GM12865 (cell line): Measurements from ENCODE around the gene SERPINB1.

Source experiments
- DNase-seq: peaks from one replicate; pipeline ENCODE4 v3.0.0; 2010; ENCODE audit warnings: low read depth
- H3K4me3 ChIP-seq: 2 replicates; pipeline ENCODE4 v1.5.1; 2011; ENCODE audit warnings: mild to moderate bottlenecking, low read depth, low read length, control low read depth
- TF ChIP-seq, protein P1 (sequence below): IDR thresholded peaks from 2 replicates; pipeline ENCODE4 v1.5.1; 2011; ENCODE audit warnings: low read length, control low read depth, low read depth, inconsistent platforms; ENCODE audit not compliant: insufficient read depth; ENCODE audit errors: missing control alignments

Gene SERPINB1

DNA sequence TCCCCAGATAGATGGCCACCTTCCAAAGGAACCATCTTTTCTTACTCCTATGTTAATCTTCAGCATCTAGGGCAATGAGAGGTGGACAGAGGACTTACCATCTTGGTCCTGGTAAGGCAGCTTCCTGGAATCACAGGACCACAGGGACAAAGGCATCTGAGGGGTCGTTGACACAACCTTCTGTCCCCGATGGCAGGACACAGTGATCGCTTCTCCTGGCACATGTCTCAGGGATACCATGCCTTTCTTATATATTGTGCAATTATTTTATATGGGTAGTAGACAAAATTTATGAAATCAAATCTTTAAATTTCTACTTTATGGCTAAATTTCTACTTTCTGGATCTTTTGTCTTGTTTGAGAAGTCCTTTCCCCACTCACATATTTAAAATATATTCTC is 20.1 kb downstream of the SERPINB1 start:
- no peak overlapping the region for H3K4me3 ChIP-seq
- DNase-seq = no peak
- TF ChIP-seq, protein P1, sequence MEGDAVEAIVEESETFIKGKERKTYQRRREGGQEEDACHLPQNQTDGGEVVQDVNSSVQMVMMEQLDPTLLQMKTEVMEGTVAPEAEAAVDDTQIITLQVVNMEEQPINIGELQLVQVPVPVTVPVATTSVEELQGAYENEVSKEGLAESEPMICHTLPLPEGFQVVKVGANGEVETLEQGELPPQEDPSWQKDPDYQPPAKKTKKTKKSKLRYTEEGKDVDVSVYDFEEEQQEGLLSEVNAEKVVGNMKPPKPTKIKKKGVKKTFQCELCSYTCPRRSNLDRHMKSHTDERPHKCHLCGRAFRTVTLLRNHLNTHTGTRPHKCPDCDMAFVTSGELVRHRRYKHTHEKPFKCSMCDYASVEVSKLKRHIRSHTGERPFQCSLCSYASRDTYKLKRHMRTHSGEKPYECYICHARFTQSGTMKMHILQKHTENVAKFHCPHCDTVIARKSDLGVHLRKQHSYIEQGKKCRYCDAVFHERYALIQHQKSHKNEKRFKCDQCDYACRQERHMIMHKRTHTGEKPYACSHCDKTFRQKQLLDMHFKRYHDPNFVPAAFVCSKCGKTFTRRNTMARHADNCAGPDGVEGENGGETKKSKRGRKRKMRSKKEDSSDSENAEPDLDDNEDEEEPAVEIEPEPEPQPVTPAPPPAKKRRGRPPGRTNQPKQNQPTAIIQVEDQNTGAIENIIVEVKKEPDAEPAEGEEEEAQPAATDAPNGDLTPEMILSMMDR = no peak

DNA sequence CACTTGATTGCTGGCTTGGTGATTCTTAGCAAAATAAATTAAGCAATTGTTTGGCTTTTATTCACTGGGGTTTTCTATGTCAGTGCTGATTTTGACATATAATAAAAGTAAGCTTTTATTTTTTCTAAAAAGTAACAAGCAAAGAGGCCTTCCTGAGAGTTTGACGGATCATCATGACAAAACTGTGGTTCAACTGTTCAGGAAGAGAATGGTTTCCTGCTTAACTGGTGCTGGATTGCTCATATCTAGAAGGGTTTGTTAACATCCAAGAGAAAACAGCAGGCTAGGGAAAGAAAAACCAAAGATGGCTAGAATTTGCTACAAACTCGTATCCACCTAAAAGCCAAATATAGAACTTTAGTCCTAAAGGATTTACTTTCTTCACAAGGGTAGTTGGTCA is 21.2 kb downstream of the SERPINB1 start:
- no peak overlapping the region for H3K4me3 ChIP-seq
- no peak for DNase-seq
- TF ChIP-seq, protein P1 = no peak

DNA sequence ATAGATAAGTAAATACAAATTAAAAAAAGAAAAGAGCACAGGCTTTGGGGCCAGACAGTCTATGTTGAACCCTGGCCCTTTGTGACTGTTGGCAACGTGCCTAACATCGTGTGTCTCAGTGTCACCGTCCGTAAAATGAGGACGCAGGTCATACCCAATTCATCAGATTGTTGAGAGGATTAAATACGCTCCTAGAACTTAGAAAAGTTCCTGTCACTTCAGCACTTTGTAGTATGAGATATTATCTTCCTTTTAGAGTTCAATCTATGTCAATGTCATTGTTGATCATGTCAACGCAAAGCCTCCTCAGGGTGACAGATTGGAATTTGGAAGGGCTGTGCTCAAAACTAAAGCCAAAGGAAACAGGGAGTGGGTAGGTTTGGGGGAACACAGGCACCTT is 21.7 kb downstream of the SERPINB1 start:
- TF ChIP-seq, protein P1 = no peak
- no peak overlapping the region for H3K4me3 ChIP-seq
- DNase-seq = no peak

DNA sequence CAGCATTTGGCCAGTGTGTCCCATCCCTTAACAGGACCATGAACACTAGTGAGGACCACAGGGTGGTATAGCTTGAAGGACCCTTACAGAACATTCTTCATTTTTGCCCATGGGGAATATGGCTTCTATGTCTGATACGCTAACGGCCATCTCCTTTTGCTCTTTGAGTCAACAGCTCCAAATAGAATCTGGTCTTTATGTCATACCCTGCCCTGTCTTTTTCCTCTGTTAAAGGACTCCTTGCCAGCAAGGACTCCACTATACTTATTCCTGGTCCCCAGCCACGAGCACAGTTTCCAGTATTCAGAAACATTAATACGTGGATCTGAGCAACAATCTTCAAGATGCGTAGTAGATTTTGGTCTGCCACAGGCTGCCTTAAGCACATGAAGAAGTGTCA is 22.5 kb downstream of the SERPINB1 start:
- TF ChIP-seq, protein P1 = no peak
- no peak overlapping the region for H3K4me3 ChIP-seq
- DNase-seq = no peak

DNA sequence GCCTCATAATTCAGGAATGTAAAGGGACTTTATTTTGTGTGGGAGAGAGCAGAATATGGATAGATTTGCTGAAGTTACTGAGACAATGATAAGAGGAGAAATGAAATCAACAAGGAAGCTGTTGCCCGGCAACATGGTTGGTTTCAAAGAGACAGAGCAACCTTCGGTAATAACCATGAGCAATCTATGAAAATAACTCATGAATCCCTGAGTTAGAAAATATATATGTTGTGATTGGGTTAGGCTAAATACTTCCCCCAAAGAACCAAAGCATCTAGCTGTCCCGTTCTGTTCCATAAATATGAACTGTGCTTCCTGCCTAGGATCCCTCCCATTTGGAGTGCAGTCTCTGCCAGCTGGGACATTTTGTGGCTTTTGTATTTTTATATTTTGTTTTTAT is 23.1 kb downstream of the SERPINB1 start:
- TF ChIP-seq, protein P1 = no peak

DNA sequence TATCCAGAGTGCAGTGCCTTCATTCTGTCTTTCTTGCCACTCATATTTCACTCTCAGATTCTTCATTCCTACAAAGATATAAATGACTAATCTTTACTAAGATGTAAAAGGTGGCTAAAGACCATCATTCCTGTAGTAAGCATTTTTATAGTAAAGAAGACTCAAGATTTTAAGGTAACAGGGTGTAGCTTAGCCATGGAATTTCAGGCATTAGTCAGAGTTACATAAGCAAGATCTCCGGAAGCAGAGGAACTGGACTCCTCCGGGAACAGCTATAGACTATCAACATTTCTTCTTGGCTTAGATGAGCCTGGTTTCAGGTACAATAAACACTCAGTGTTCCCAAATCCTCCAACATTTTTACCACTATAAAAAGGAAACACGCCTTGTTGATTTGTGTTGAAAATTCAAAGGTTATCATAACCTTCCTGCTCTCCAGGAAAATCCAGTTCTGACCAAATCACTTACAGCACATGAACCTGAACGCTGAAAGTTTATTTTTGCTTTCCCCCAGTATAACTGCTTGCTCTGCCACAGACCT is 23.7 kb downstream of the SERPINB1 start:
- TF ChIP-seq, protein P1 = no peak
- H3K4me3 ChIP-seq = no peak overlapping the region
- DNase-seq = no peak

More for the DNA sequence above, 23.1 kb downstream of the SERPINB1 start:
- no peak for DNase-seq
- H3K4me3 ChIP-seq = no peak overlapping the region

DNA sequence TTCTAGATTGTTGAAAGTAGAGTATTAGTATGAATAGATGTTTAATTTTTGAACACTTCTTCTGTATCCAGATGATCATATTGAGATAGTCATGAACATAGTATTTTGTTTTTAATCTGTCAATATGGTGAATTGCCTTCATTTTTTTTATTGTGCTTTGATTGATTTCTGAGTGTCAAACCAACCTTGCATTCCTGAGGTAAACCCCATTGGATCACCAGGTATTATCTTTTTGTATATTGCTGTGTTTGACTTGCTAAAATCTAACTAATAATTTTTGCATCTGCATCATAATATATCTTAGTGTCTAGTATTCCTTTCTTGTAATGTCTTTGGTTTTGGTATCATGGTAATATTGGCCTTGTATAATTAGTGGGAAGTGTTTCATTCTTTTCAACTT is 25.5 kb downstream of the SERPINB1 start:
- TF ChIP-seq, protein P1 = no peak
- DNase-seq = no peak
- no peak overlapping the region for H3K4me3 ChIP-seq
